H1 (cell line): ENCODE results near the gene CADM1.

ENCODE experiments used
- ATF3 ChIP-seq: IDR thresholded peaks from 2 replicates; pipeline ENCODE4 v1.6.1; 2011; ENCODE audit warnings: low read depth, mild to moderate bottlenecking, low read length; ENCODE audit not compliant: insufficient read depth
- BCL11A ChIP-seq, 2 experiments: IDR thresholded peaks; one replicate each; pipeline ENCODE4 v1.6.1; 2011; ENCODE audit warnings: low read depth in 2 of 2, low read length in 2 of 2, mild to moderate bottlenecking in 2 of 2
- CEBPB ChIP-seq: IDR thresholded peaks from 2 replicates; pipeline ENCODE4 v1.6.1; 2012; ENCODE audit warnings: low read depth, low read length
- CTCF ChIP-seq, 3 experiments: IDR thresholded peaks; 1 replicate in 2 of 3; 2 replicates in 1 of 3; pipeline versions ENCODE4 v1.5.1 to v1.6.1; 2011; ENCODE audit warnings: low read length in 3 of 3, mild to moderate bottlenecking in 3 of 3, inconsistent platforms in 2 of 3, low read depth in 1 of 3, moderate library complexity in 1 of 3; ENCODE audit not compliant: insufficient read depth in 1 of 3; ENCODE audit errors: control extremely low read depth in 1 of 3
- EZH2 ChIP-seq: fragments of 200-600 bp; sonication (generic); IDR thresholded peaks from 2 replicates; pipeline ENCODE4 v1.7.1; 2012; ENCODE audit warnings: low read depth, mild to moderate bottlenecking, moderate library complexity, low read length, inconsistent platforms; ENCODE audit not compliant: severe bottlenecking
- POLR2A ChIP-seq, 2 experiments: IDR thresholded peaks; 1 replicate in 1 of 2; 2 replicates in 1 of 2; pipeline ENCODE4 v1.6.1; 2011; ENCODE audit warnings: low read depth in 2 of 2, low read length in 2 of 2, mild to moderate bottlenecking in 2 of 2; ENCODE audit errors: control extremely low read depth in 1 of 2
- POLR2AphosphoS5 ChIP-seq: IDR thresholded peaks from 2 replicates; pipeline ENCODE4 v1.6.1; 2011; ENCODE audit warnings: low read depth, low read length
- ZNF274 ChIP-seq: IDR thresholded peaks from 2 replicates; pipeline ENCODE4 v1.7.0; 2012; ENCODE audit warnings: low read length, borderline replicate concordance; ENCODE audit errors: extremely low read depth

GRCh38 chr11:115181538-115181937 is 322.7 kb downstream of the CADM1 start:
- TF ChIP-seq POLR2A (IDR thresholded peaks at IDR 0.05; ENCODE audit: control extremely low read depth in 1 of 2, low read depth in 2 of 2, low read length in 2 of 2) = no peak
- TF ChIP-seq EZH2 = no peak
- no peak for TF ChIP-seq CEBPB
- TF ChIP-seq ATF3 = no peak
- no peak for TF ChIP-seq CTCF (IDR thresholded peaks at IDR 0.05; ENCODE audit: control extremely low read depth in 1 of 3, insufficient read depth in 1 of 3, low read depth in 1 of 3, low read length in 3 of 3)
- no peak for TF ChIP-seq POLR2AphosphoS5
- no peak for TF ChIP-seq ZNF274
- no peak for TF ChIP-seq BCL11A (IDR thresholded peaks at IDR 0.05; ENCODE audit: low read depth in 2 of 2, low read length in 2 of 2)
